Neural progenitor cell (in vitro differentiated cells): ENCODE measurements around the gene CD300LD. TPM values are rescaled to one million over a fixed set of nuclear protein-coding genes. Genes with fewer than 3 reads are reported as not detected.

Source experiments
- DNase-seq: peaks from one replicate; pipeline ENCODE4 v3.0.0-alpha.2; 2016; ENCODE audit warnings: low spot score
- H2AFZ ChIP-seq: fragments of 200-600 bp; sonication (generic); replicated peaks from 2 replicates; pipeline ENCODE4 v1.6.1; 2016; ENCODE audit warnings: antibody characterized with exemption
- H3F3A ChIP-seq: fragments of 200-600 bp; sonication (generic); 2 replicates; pipeline ENCODE4 v1.6.1; 2016; ENCODE audit warnings: antibody characterized with exemption, low read depth
- H3K27ac ChIP-seq: fragments of 200-600 bp; sonication (generic); 2 replicates; pipeline ENCODE4 v1.5.1; 2016; ENCODE audit warnings: mild to moderate bottlenecking
- H3K27me3 ChIP-seq: fragments of 200-600 bp; sonication (generic); 2 replicates; pipeline ENCODE4 v1.6.1; 2016; ENCODE audit warnings: mild to moderate bottlenecking, moderate library complexity
- H3K36me3 ChIP-seq: fragments of 200-600 bp; sonication (generic); 2 replicates; pipeline ENCODE4 v1.5.1; 2016
- H3K4me1 ChIP-seq: fragments of 200-600 bp; sonication (generic); 2 replicates; pipeline ENCODE4 v1.6.1; 2016; ENCODE audit warnings: mixed run types
- H3K4me2 ChIP-seq: fragments of 200-600 bp; sonication (generic); 2 replicates; pipeline ENCODE4 v1.6.1; 2016
- H3K4me3 ChIP-seq: fragments of 200-600 bp; sonication (generic); 2 replicates; pipeline ENCODE4 v1.5.1; 2016
- H3K79me2 ChIP-seq: fragments of 200-600 bp; sonication (generic); 2 replicates; pipeline ENCODE4 v1.6.1; 2016; ENCODE audit warnings: low read depth
- H3K9ac ChIP-seq: fragments of 200-600 bp; sonication (generic); 2 replicates; pipeline ENCODE4 v1.6.1; 2016
- H3K9me3 ChIP-seq: fragments of 200-600 bp; sonication (generic); 2 replicates; pipeline ENCODE4 v1.5.1; 2016; ENCODE audit warnings: low read depth
- H4K20me1 ChIP-seq: fragments of 200-600 bp; sonication (generic); 2 replicates; pipeline ENCODE4 v1.6.1; 2016; ENCODE audit warnings: low read depth
- H3K27ac Mint-ChIP-seq: 3 replicates; pipeline ENCODE4 v1.8.0; 2021; ENCODE audit warnings: mixed read lengths
- H3K27me3 Mint-ChIP-seq: 2 replicates; pipeline ENCODE4 v1.8.0; 2022; ENCODE audit warnings: low read depth, mild to moderate bottlenecking, inconsistent platforms, moderate library complexity, mixed read lengths; ENCODE audit not compliant: insufficient read depth
- H3K36me3 Mint-ChIP-seq: 3 replicates; pipeline ENCODE4 v1.8.0; 2021; ENCODE audit warnings: mixed read lengths
- H3K4me1 Mint-ChIP-seq: 3 replicates; pipeline ENCODE4 v1.8.0; 2021; ENCODE audit warnings: mixed read lengths
- H3K4me3 Mint-ChIP-seq: 3 replicates; pipeline ENCODE4 v1.8.0; 2021; ENCODE audit warnings: mild to moderate bottlenecking, moderate library complexity, mixed read lengths
- H3K9me3 Mint-ChIP-seq: 3 replicates; pipeline ENCODE4 v1.8.0; 2020; ENCODE audit warnings: mixed read lengths
- EZH2 ChIP-seq: fragments of 200-600 bp; sonication (generic); IDR thresholded peaks from 2 replicates; pipeline ENCODE4 v1.6.1; 2017; ENCODE audit warnings: antibody characterized with exemption, mild to moderate bottlenecking, moderate library complexity
- EZH2phosphoT487 ChIP-seq: fragments of 200-600 bp; sonication (generic); IDR thresholded peaks from 2 replicates; pipeline ENCODE4 v1.6.1; 2017; ENCODE audit warnings: antibody characterized with exemption
- total RNA-seq: library from RNA; depleted of rRNA; stranded (reverse); fragments of >200 nt; gene quantifications from 2 replicates; pipeline ENCODE4 v1.2.3, GENCODE V29; 2015; ENCODE audit warnings: low replicate concordance
- TF ChIP-seq, protein P1 (sequence below): fragments of 200-600 bp; sonication (generic); IDR thresholded peaks from 2 replicates; pipeline ENCODE4 v1.5.1; 2017; ENCODE audit warnings: antibody characterized with exemption, mild to moderate bottlenecking

CD300LD gene
- total RNA-seq, 1 donor from 2014 or later: not detected

DNA sequence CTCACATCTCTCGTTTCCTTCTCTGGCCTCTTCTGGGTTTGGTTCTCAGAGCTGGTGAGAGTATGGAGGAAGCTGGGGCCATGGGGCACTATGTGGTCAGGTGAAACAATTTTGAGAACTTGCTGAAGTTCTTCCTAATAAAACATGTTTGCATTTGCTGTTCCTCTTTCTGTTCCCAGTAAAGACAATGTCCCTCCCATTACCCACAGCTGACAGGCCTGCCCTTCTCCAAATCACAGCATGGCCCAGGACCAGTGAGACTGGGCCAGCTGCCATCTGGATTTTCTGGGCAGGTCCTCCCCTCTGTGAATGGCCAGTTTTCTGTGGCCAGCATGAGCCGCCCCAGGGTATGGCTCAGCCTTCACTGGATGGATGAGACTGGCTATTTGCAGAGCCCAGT is 24.7 kb downstream of the CD300LD start, which contains the start of gene CD300H:
TSS of gene CD300H (minus strand) at position 113 of the 400 bp plus-strand sequence.
- DNase-seq: no peak
- no peak within 1 kb of the TSS for H2AFZ ChIP-seq
- H3F3A ChIP-seq: no peaks in the 10 kb centered on the region
- Mint-ChIP-seq H3K36me3 (no peaks in the 10 kb centered on the region), H3K9me3 (no peaks in the 10 kb centered on the region), H3K27me3 (peaks cover 11% of the 10 kb centered on the region), H3K4me1 (no peaks in the 10 kb centered on the region), H3K4me3 (no peak within 1 kb of the TSS), H3K27ac (peak within 1 kb of the TSS; percentile 2)
- no peak within 1 kb of the TSS for H3K27ac ChIP-seq
- no peaks in the 10 kb centered on the region for H3K27me3 ChIP-seq
- TF ChIP-seq, protein P1, sequence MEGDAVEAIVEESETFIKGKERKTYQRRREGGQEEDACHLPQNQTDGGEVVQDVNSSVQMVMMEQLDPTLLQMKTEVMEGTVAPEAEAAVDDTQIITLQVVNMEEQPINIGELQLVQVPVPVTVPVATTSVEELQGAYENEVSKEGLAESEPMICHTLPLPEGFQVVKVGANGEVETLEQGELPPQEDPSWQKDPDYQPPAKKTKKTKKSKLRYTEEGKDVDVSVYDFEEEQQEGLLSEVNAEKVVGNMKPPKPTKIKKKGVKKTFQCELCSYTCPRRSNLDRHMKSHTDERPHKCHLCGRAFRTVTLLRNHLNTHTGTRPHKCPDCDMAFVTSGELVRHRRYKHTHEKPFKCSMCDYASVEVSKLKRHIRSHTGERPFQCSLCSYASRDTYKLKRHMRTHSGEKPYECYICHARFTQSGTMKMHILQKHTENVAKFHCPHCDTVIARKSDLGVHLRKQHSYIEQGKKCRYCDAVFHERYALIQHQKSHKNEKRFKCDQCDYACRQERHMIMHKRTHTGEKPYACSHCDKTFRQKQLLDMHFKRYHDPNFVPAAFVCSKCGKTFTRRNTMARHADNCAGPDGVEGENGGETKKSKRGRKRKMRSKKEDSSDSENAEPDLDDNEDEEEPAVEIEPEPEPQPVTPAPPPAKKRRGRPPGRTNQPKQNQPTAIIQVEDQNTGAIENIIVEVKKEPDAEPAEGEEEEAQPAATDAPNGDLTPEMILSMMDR: no peak
- no peak for TF ChIP-seq EZH2phosphoT487
- no peak for TF ChIP-seq EZH2
- H3K4me1 ChIP-seq: no peaks in the 10 kb centered on the region
- no peak within 1 kb of the TSS for H3K9ac ChIP-seq
- no peaks in the 10 kb centered on the region for H4K20me1 ChIP-seq
- no peak within 1 kb of the TSS for H3K4me3 ChIP-seq
- no peaks in the 10 kb centered on the region for H3K9me3 ChIP-seq
- H3K36me3 ChIP-seq: no peaks in the 10 kb centered on the region
- H3K4me2 ChIP-seq: no peak within 1 kb of the TSS
- H3K79me2 ChIP-seq: no peaks in the 10 kb centered on the region

- Histone ChIP-seq H3K36me3 (no peaks in the 10 kb centered on the region), H3K27ac (no peak overlapping the region), H3K4me1 (no peaks in the 10 kb centered on the region), H3K4me2 (no peak overlapping the region), H3K9me3 (no peaks in the 10 kb centered on the region), H3K4me3 (no peak overlapping the region), H3F3A (no peaks in the 10 kb centered on the region), H3K9ac (no peak overlapping the region), H4K20me1 (no peaks in the 10 kb centered on the region), H3K27me3 (no peaks in the 10 kb centered on the region), H3K79me2 (no peaks in the 10 kb centered on the region), H2AFZ (no peak overlapping the region)
- Mint-ChIP-seq H3K27ac (no peak overlapping the region), H3K9me3 (no peaks in the 10 kb centered on the region), H3K4me1 (no peaks in the 10 kb centered on the region), H3K27me3 (peaks cover 11% of the 10 kb centered on the region), H3K36me3 (no peaks in the 10 kb centered on the region), H3K4me3 (no peak overlapping the region)
- peak; percentile 72 for DNase-seq
- no peak for TF ChIP-seq EZH2
- TF ChIP-seq, protein P1: peak; percentile 83
These were observed 25.8 kb downstream of the CD300LD start for GRCh38 chr17:74566132-74566753.

- no peak overlapping the region for H3K27ac Mint-ChIP-seq
- Histone ChIP-seq H3K4me2 (no peak overlapping the region), H3K9me3 (no peaks in the 10 kb centered on the region), H3K9ac (no peak overlapping the region), H3K27ac (no peak overlapping the region), H3K4me3 (no peak overlapping the region), H3F3A (no peaks in the 10 kb centered on the region), H3K36me3 (no peaks in the 10 kb centered on the region), H2AFZ (no peak overlapping the region), H3K4me1 (no peaks in the 10 kb centered on the region), H4K20me1 (no peaks in the 10 kb centered on the region), H3K79me2 (no peaks in the 10 kb centered on the region), H3K27me3 (no peaks in the 10 kb centered on the region)
- H3K4me3 Mint-ChIP-seq: no peak overlapping the region
- DNase-seq: no peak
- no peaks in the 10 kb centered on the region for H3K9me3 Mint-ChIP-seq
- peaks cover 14% of the 10 kb centered on the region for H3K27me3 Mint-ChIP-seq
- no peaks in the 10 kb centered on the region for H3K36me3 Mint-ChIP-seq
- TF ChIP-seq, protein P1: no peak
- TF ChIP-seq EZH2: no peak
- TF ChIP-seq EZH2phosphoT487: no peak
- no peaks in the 10 kb centered on the region for H3K4me1 Mint-ChIP-seq
These were observed 27.0 kb downstream of the CD300LD start for GRCh38 chr17:74565126-74565525.
